Mesenchymal stem cell (in vitro differentiated cells and primary cell): Measurements from ENCODE around the gene FSTL3.
A peak's percentile ranks its signal among the peaks of the same experiment; 100 is the strongest.

Experiments
- DNase-seq: peaks from one replicate; pipeline ENCODE4 v3.0.0-alpha.2; 2013
- H2AFZ ChIP-seq: one replicate; pipeline ENCODE4 v1.6.1; 2013; ENCODE audit warnings: low read depth, mild to moderate bottlenecking, control low read depth, inconsistent platforms, low read length, moderate library complexity
- H2AK5ac ChIP-seq: 2 replicates; pipeline ENCODE4 v1.6.1; 2013; ENCODE audit warnings: low read length, moderate library complexity, mild to moderate bottlenecking, inconsistent platforms; ENCODE audit not compliant: severe bottlenecking
- H2BK120ac ChIP-seq: one replicate; pipeline ENCODE4 v1.6.1; 2013; ENCODE audit warnings: low read depth, mild to moderate bottlenecking, inconsistent platforms, low read length, moderate library complexity
- H2BK12ac ChIP-seq, 2 experiments: one replicate each; pipeline ENCODE4 v1.6.1; 2013; ENCODE audit warnings: inconsistent platforms in 2 of 2, low read length in 2 of 2, mild to moderate bottlenecking in 2 of 2, moderate library complexity in 2 of 2, control low read depth in 1 of 2
- H2BK15ac ChIP-seq: one replicate; pipeline ENCODE4 v1.6.1; 2013; ENCODE audit warnings: mild to moderate bottlenecking, low read depth, inconsistent platforms; ENCODE audit not compliant: poor library complexity, severe bottlenecking
- H2BK5ac ChIP-seq: 2 replicates; pipeline ENCODE4 v1.6.1; 2013; ENCODE audit warnings: low read depth, mild to moderate bottlenecking, low read length, control low read depth, inconsistent platforms; ENCODE audit not compliant: poor library complexity, severe bottlenecking
- H3K14ac ChIP-seq, 2 experiments: one replicate each; pipeline ENCODE4 v1.6.1; 2013; ENCODE audit warnings: inconsistent platforms in 2 of 2, low read length in 2 of 2, control low read depth in 1 of 2, mild to moderate bottlenecking in 1 of 2, moderate library complexity in 1 of 2
- H3K18ac ChIP-seq, 2 experiments: one replicate each; pipeline ENCODE4 v1.6.1; 2013; ENCODE audit warnings: inconsistent platforms in 2 of 2, low read length in 2 of 2, control low read depth in 1 of 2, low read depth in 1 of 2, mild to moderate bottlenecking in 1 of 2
- H3K23ac ChIP-seq, 2 experiments: one replicate each; pipeline ENCODE4 v1.6.1; 2013; ENCODE audit warnings: inconsistent platforms in 2 of 2, low read length in 2 of 2, mild to moderate bottlenecking in 2 of 2, moderate library complexity in 2 of 2, control low read depth in 1 of 2
- H3K27ac ChIP-seq: 2 replicates; pipeline ENCODE4 v1.5.1; 2013; ENCODE audit warnings: mild to moderate bottlenecking, moderate library complexity, low read length, control low read depth, inconsistent platforms; ENCODE audit not compliant: poor library complexity, severe bottlenecking
- H3K27me3 ChIP-seq, 2 experiments: 2 replicates each; pipeline versions ENCODE4 v1.6.1 to v1.7.0; 2013; ENCODE audit warnings: low read length in 2 of 2, mild to moderate bottlenecking in 2 of 2, moderate library complexity in 2 of 2, control low read depth in 1 of 2, inconsistent platforms in 1 of 2; ENCODE audit not compliant: control insufficient read depth in 1 of 2, insufficient read depth in 1 of 2
- H3K36me3 ChIP-seq, 2 experiments: 2 replicates each; pipeline versions ENCODE4 v1.6.1 to v1.7.0; 2013; ENCODE audit warnings: low read length in 2 of 2, control low read depth in 1 of 2, inconsistent platforms in 1 of 2, low read depth in 1 of 2, mild to moderate bottlenecking in 1 of 2; ENCODE audit not compliant: insufficient read depth in 2 of 2, control insufficient read depth in 1 of 2
- H3K4ac ChIP-seq, 2 experiments: one replicate each; pipeline ENCODE4 v1.6.1; 2013; ENCODE audit warnings: inconsistent platforms in 2 of 2, low read length in 2 of 2, mild to moderate bottlenecking in 2 of 2, moderate library complexity in 2 of 2, control low read depth in 1 of 2, low read depth in 1 of 2
- H3K4me1 ChIP-seq: 2 replicates; pipeline ENCODE4 v1.6.1; 2013; ENCODE audit warnings: low read depth, low read length, control low read depth; ENCODE audit not compliant: control insufficient read depth, insufficient read depth
- H3K4me2 ChIP-seq: 2 replicates; pipeline ENCODE4 v1.6.1; 2013; ENCODE audit warnings: low read length, mild to moderate bottlenecking, inconsistent platforms; ENCODE audit not compliant: poor library complexity, severe bottlenecking
- H3K4me3 ChIP-seq, 2 experiments: 2 replicates each; pipeline versions ENCODE4 v1.5.1 to v1.7.0; 2013; ENCODE audit warnings: low read length in 2 of 2, mild to moderate bottlenecking in 2 of 2, control low read depth in 1 of 2, low read depth in 1 of 2; ENCODE audit not compliant: insufficient read depth in 1 of 2
- H3K79me1 ChIP-seq: replicated peaks from 2 replicates; pipeline ENCODE4 v1.6.1; 2013; ENCODE audit warnings: mild to moderate bottlenecking, control low read depth, low read length, inconsistent platforms; ENCODE audit not compliant: poor library complexity, severe bottlenecking
- H3K9ac ChIP-seq: 2 replicates; pipeline ENCODE4 v1.7.0; 2013; ENCODE audit warnings: mild to moderate bottlenecking, low read length, moderate library complexity
- H3K9me3 ChIP-seq: 2 replicates; pipeline ENCODE4 v1.7.0; 2013; ENCODE audit warnings: mild to moderate bottlenecking, low read length; ENCODE audit not compliant: control insufficient read depth
- H4K8ac ChIP-seq: one replicate; pipeline ENCODE4 v1.6.1; 2013; ENCODE audit warnings: inconsistent platforms, mild to moderate bottlenecking, low read length, moderate library complexity
- H4K91ac ChIP-seq: one replicate; pipeline ENCODE4 v1.6.1; 2013; ENCODE audit warnings: mild to moderate bottlenecking, low read length, inconsistent platforms
- WGBS: methylation state at CpG from one replicate; pipeline ENCODE4 v1.1.7; 2013; ENCODE audit warnings: mixed read lengths; 5-methylcytosine and 5-hydroxymethylcytosine counted together

Gene FSTL3

DNA sequence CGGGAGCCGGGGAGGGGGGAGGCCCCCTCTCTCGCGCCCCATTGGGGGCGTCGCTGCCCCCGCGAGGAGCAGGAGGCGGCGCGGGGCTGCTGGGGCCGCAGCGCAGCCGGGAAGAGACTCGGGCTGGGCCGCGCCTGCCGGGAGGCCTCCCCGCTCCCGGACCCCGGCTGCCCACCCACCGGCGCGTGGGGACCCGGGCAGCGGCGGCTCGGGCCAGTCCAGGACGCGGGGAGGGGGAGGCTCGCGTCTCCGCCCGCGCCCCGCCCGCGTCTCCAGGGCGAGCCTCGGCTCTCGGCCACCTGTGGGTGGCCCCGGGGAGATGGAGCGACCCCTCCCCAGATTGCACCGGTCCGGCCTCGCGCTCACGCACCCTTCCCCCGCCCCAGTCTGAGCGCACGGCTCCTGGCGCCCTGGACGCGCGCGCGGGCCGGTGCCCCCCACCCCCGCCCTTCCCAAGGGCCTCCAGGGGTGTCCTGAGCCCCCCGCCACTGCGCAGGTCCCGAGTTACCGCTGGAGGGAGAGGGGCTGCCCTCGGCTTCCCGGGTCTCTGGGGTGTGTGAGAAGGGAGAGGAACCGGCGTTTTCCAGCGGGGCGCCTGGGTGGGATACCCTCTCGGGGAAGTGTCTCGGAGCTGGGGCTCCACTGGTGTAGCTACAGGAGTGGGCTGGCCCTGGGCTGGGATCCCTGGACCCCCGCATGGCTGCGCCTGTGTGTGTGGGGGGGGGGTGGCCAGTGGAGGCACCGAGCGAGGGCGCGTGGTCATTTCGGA, 33.2 kb downstream of the FSTL3 start:
- no peak overlapping the region for H2BK5ac ChIP-seq
- H3K9ac ChIP-seq, result peak overlapping the region; percentile 73
- 19% methylated on average over 23 of the region's 78 CpGs for WGBS
- H3K27me3 ChIP-seq, result no peaks in the 10 kb centered on the region
- peak overlapping the region in 1 of 2 experiments; percentile 72 for H2BK12ac ChIP-seq
- peaks cover 14% of the 10 kb centered on the region for H3K79me1 ChIP-seq
- H3K4me3 ChIP-seq, result peak overlapping the region; percentile 79 to 80
- peak overlapping the region in 1 of 2 experiments; percentile 69 for H3K4ac ChIP-seq
- no peak overlapping the region for H2BK15ac ChIP-seq
- peaks cover 0 to 9% of the 10 kb centered on the region in 2 experiments for H3K36me3 ChIP-seq
- H3K23ac ChIP-seq, result no peak overlapping the region
- H2AFZ ChIP-seq, result peak overlapping the region; percentile 53
- no peak for DNase-seq
- H3K4me1 ChIP-seq, result peaks cover 21% of the 10 kb centered on the region
- peak overlapping the region; percentile 52 to 80 for H3K18ac ChIP-seq
- peak overlapping the region; percentile 94 for H3K4me2 ChIP-seq
- no peak overlapping the region for H3K27ac ChIP-seq
- no peak overlapping the region for H4K8ac ChIP-seq
- H3K14ac ChIP-seq, result peak overlapping the region in 1 of 2 experiments; percentile 60
- H2BK120ac ChIP-seq, result peak overlapping the region; percentile 85
- H2AK5ac ChIP-seq, result no peak overlapping the region
- H4K91ac ChIP-seq, result peak overlapping the region; percentile 27
- H3K9me3 ChIP-seq, result no peaks in the 10 kb centered on the region

- H4K91ac ChIP-seq, result peak overlapping the region; percentile 27
These were observed 33.9 kb downstream of the FSTL3 start for GRCh38 chr19:709965-710571.

DNA sequence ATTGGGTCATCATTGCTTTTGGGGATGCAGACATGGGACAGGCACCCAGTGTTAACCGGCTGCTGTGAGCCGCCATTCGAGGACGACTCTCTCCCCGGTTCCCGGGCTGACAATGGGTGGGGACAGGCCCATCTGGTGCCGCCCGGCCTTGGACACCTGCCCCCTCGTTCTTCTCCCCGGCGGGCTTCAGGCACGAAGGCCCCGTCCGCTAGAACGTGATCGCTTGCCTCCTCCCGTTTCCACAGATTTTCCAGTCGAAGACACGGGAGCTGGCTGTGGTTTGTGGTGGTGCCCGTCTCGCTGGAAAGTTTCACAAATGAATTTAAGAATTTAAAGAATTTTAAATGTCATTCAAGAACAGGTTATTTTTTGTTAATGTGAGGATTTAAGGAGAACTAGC, 34.6 kb downstream of the FSTL3 start:
- Histone ChIP-seq H3K4me3 (peak overlapping the region in 1 of 2 experiments; percentile 80), H2BK120ac (no peak overlapping the region), H2BK15ac (no peak overlapping the region), H3K4me2 (no peak overlapping the region), H2AFZ (no peak overlapping the region), H3K23ac (no peak overlapping the region), H3K27ac (no peak overlapping the region), H3K4me1 (peaks cover 20% of the 10 kb centered on the region), H3K36me3 (peaks cover 5 to 19% of the 10 kb centered on the region in 2 experiments), H3K9me3 (peaks cover 6% of the 10 kb centered on the region), H3K14ac (no peak overlapping the region), H3K27me3 (no peaks in the 10 kb centered on the region), H4K8ac (no peak overlapping the region), H2AK5ac (no peak overlapping the region), H2BK5ac (no peak overlapping the region), H4K91ac (no peak overlapping the region), H3K9ac (peak overlapping the region; percentile 73), H3K79me1 (peaks cover 18% of the 10 kb centered on the region), H3K18ac (no peak overlapping the region), H2BK12ac (no peak overlapping the region), H3K4ac (no peak overlapping the region)
- WGBS, result 85% methylated on average over 21 of the region's 21 CpGs
- no peak for DNase-seq

More at GRCh38 chr19:709965-710571, 33.9 kb downstream of the FSTL3 start:
- Histone ChIP-seq H2AFZ (no peak overlapping the region), H3K4ac (peak overlapping the region in 1 of 2 experiments; percentile 69), H4K8ac (no peak overlapping the region), H3K79me1 (peaks cover 15% of the 10 kb centered on the region), H3K9me3 (no peaks in the 10 kb centered on the region), H3K27me3 (no peaks in the 10 kb centered on the region), H2BK120ac (no peak overlapping the region), H3K23ac (no peak overlapping the region), H3K4me3 (peak overlapping the region; percentile 79 to 80), H2BK15ac (no peak overlapping the region), H3K4me2 (peak overlapping the region; percentile 94), H3K14ac (peak overlapping the region in 1 of 2 experiments; percentile 32), H3K18ac (peak overlapping the region in 1 of 2 experiments; percentile 46), H3K27ac (no peak overlapping the region), H2AK5ac (no peak overlapping the region), H3K9ac (peak overlapping the region; percentile 73), H3K36me3 (peaks cover 0 to 14% of the 10 kb centered on the region in 2 experiments), H2BK12ac (peak overlapping the region in 1 of 2 experiments; percentile 72), H2BK5ac (no peak overlapping the region), H3K4me1 (peaks cover 20% of the 10 kb centered on the region)
- no peak for DNase-seq
- 78% methylated on average over 23 of the region's 27 CpGs for WGBS

GRCh38 chr19:711254-711653, 35.1 kb downstream of the FSTL3 start:
- Histone ChIP-seq H3K4me1 (peaks cover 20% of the 10 kb centered on the region), H3K4me2 (no peak overlapping the region), H3K36me3 (peaks cover 5 to 21% of the 10 kb centered on the region in 2 experiments), H3K18ac (no peak overlapping the region), H3K14ac (no peak overlapping the region), H2BK15ac (no peak overlapping the region), H3K27ac (no peak overlapping the region), H3K79me1 (peaks cover 20% of the 10 kb centered on the region), H3K4me3 (peak overlapping the region in 1 of 2 experiments; percentile 80), H2BK12ac (no peak overlapping the region), H2BK5ac (no peak overlapping the region), H3K27me3 (no peaks in the 10 kb centered on the region), H4K91ac (no peak overlapping the region), H3K9me3 (peaks cover 6% of the 10 kb centered on the region), H3K4ac (no peak overlapping the region), H2BK120ac (no peak overlapping the region), H2AK5ac (no peak overlapping the region), H3K23ac (no peak overlapping the region), H3K9ac (no peak overlapping the region), H4K8ac (no peak overlapping the region), H2AFZ (no peak overlapping the region)
- 52% methylated on average over 7 of the region's 8 CpGs for WGBS
- no peak for DNase-seq
